H9 (cell line): ENCODE results near the gene INSYN1. TPM values are rescaled to one million over a fixed set of nuclear protein-coding genes. Genes with fewer than 3 reads are reported as not detected.

Experiments
- DNase-seq: peaks from one replicate; pipeline ENCODE4 v3.0.0-alpha.2; 2017
- H2AFZ ChIP-seq: one replicate; pipeline ENCODE4 v1.6.1; 2013; ENCODE audit warnings: mild to moderate bottlenecking, low read length, control low read depth, moderate library complexity
- H2AK5ac ChIP-seq: 2 replicates; pipeline ENCODE4 v1.6.1; 2013; ENCODE audit warnings: low read length, control low read depth, mixed read lengths; ENCODE audit not compliant: insufficient read length
- H2BK120ac ChIP-seq: one replicate; pipeline ENCODE4 v1.6.1; 2013; ENCODE audit warnings: low read depth, mild to moderate bottlenecking, low read length, control low read depth, inconsistent platforms; ENCODE audit not compliant: poor library complexity, severe bottlenecking
- H2BK12ac ChIP-seq: 2 replicates; pipeline ENCODE4 v1.6.1; 2013; ENCODE audit warnings: low read length, control low read depth, mixed read lengths, low read depth; ENCODE audit not compliant: insufficient read length
- H2BK15ac ChIP-seq: 2 replicates; pipeline ENCODE4 v1.6.1; 2013; ENCODE audit warnings: low read depth, low read length, control low read depth
- H2BK20ac ChIP-seq: one replicate; pipeline ENCODE4 v1.6.1; 2013; ENCODE audit warnings: low read depth, mild to moderate bottlenecking, low read length, control low read depth, inconsistent platforms; ENCODE audit not compliant: poor library complexity, severe bottlenecking
- H2BK5ac ChIP-seq: 2 replicates; pipeline ENCODE4 v1.6.1; 2013; ENCODE audit warnings: low read length, control low read depth, mixed read lengths; ENCODE audit not compliant: insufficient read length
- H3K14ac ChIP-seq: 2 replicates; pipeline ENCODE4 v1.6.1; 2013; ENCODE audit warnings: low read length, control low read depth; ENCODE audit not compliant: insufficient read depth
- H3K18ac ChIP-seq: 2 replicates; pipeline ENCODE4 v1.6.1; 2013; ENCODE audit warnings: low read depth, mild to moderate bottlenecking, mixed read lengths, low read length, control low read depth; ENCODE audit not compliant: insufficient read length
- H3K23ac ChIP-seq: 2 replicates; pipeline ENCODE4 v1.6.1; 2013; ENCODE audit warnings: low read length, control low read depth, mixed read lengths, low read depth; ENCODE audit not compliant: insufficient read length
- H3K23me2 ChIP-seq: 2 replicates; pipeline ENCODE4 v1.6.1; 2013; ENCODE audit warnings: low read depth, mild to moderate bottlenecking, mixed read lengths, low read length, control low read depth; ENCODE audit not compliant: insufficient read length, poor library complexity, severe bottlenecking
- H3K27ac ChIP-seq: 2 replicates; pipeline ENCODE4 v1.5.1; 2013; ENCODE audit warnings: low read length, control low read depth, mixed read lengths, low read depth; ENCODE audit not compliant: insufficient read length
- H3K27me3 ChIP-seq: 2 replicates; pipeline ENCODE4 v1.6.1; 2013; ENCODE audit warnings: low read length, control low read depth, inconsistent platforms; ENCODE audit not compliant: insufficient read depth
- H3K4ac ChIP-seq: 2 replicates; pipeline ENCODE4 v1.6.1; 2013; ENCODE audit warnings: low read depth, mild to moderate bottlenecking, control low read depth, inconsistent platforms, low read length, moderate library complexity
- H3K4me1 ChIP-seq: 2 replicates; pipeline ENCODE4 v1.6.1; 2013; ENCODE audit warnings: low read length, control low read depth, inconsistent platforms; ENCODE audit not compliant: insufficient read depth
- H3K4me2 ChIP-seq: 2 replicates; pipeline ENCODE4 v1.6.1; 2013; ENCODE audit warnings: low read length, control low read depth, mixed read lengths; ENCODE audit not compliant: insufficient read length, insufficient read depth
- H3K56ac ChIP-seq: 2 replicates; pipeline ENCODE4 v1.6.1; 2013; ENCODE audit warnings: low read depth, mild to moderate bottlenecking, mixed read lengths, low read length, control low read depth; ENCODE audit not compliant: insufficient read length
- H3K79me1 ChIP-seq: 2 replicates; pipeline ENCODE4 v1.6.1; 2013; ENCODE audit warnings: low read depth, mild to moderate bottlenecking, moderate library complexity, low read length, control low read depth, inconsistent platforms; ENCODE audit not compliant: insufficient read depth, poor library complexity, severe bottlenecking
- H3K79me2 ChIP-seq: 2 replicates; pipeline ENCODE4 v1.6.1; 2013; ENCODE audit warnings: low read length, control low read depth, inconsistent platforms; ENCODE audit not compliant: insufficient read depth
- H3K9ac ChIP-seq: 2 replicates; pipeline ENCODE4 v1.6.1; 2013; ENCODE audit warnings: low read length, control low read depth, mixed read lengths; ENCODE audit not compliant: insufficient read length; ENCODE audit errors: extremely low read depth
- H3K9me3 ChIP-seq: one replicate; pipeline ENCODE4 v1.6.1; 2013; ENCODE audit warnings: low read depth, low read length, inconsistent platforms; ENCODE audit not compliant: control insufficient read depth
- H3T11ph ChIP-seq: one replicate; pipeline ENCODE4 v1.6.1; 2013; ENCODE audit warnings: mild to moderate bottlenecking, low read length, control low read depth, inconsistent platforms
- H4K20me1 ChIP-seq: one replicate; pipeline ENCODE4 v1.6.1; 2013; ENCODE audit not compliant: control insufficient read depth, insufficient read length, insufficient read depth
- H4K5ac ChIP-seq: 2 replicates; pipeline ENCODE4 v1.6.1; 2013; ENCODE audit warnings: low read depth, mild to moderate bottlenecking, mixed read lengths, low read length, control low read depth; ENCODE audit not compliant: insufficient read length
- H4K8ac ChIP-seq: replicated peaks from 2 replicates; pipeline ENCODE4 v1.6.1; 2013; ENCODE audit warnings: low read length, control low read depth, mixed read lengths, low read depth; ENCODE audit not compliant: insufficient read length
- H4K91ac ChIP-seq: 2 replicates; pipeline ENCODE4 v1.6.1; 2013; ENCODE audit warnings: low read depth, mild to moderate bottlenecking, moderate library complexity, mixed read lengths, low read length, control low read depth; ENCODE audit not compliant: insufficient read length
- H3K27ac Mint-ChIP-seq, 3 experiments: 2 replicates in 2 of 3; 3 replicates in 1 of 3; pipeline ENCODE4 v1.8.0; 2020 to 2021; ENCODE audit warnings: mixed read lengths in 3 of 3, mild to moderate bottlenecking in 1 of 3, moderate library complexity in 1 of 3
- H3K27me3 Mint-ChIP-seq: 2 replicates; pipeline ENCODE4 v1.8.0; 2021; ENCODE audit warnings: low read depth, mild to moderate bottlenecking, moderate library complexity, mixed read lengths
- H3K36me3 Mint-ChIP-seq, 3 experiments: 2 replicates in 2 of 3; 3 replicates in 1 of 3; pipeline ENCODE4 v1.8.0; 2020 to 2021; ENCODE audit warnings: low read depth in 3 of 3, mixed read lengths in 3 of 3; ENCODE audit not compliant: insufficient read depth in 1 of 3
- H3K4me1 Mint-ChIP-seq, 2 experiments: 2 replicates each; pipeline ENCODE4 v1.8.0; 2020; ENCODE audit warnings: mixed read lengths in 2 of 2
- H3K4me3 Mint-ChIP-seq, 2 experiments: 2 replicates in 1 of 2; 3 replicates in 1 of 2; pipeline ENCODE4 v1.8.0; 2020 to 2021; ENCODE audit warnings: mild to moderate bottlenecking in 2 of 2, mixed read lengths in 2 of 2, moderate library complexity in 1 of 2
- H3K9me3 Mint-ChIP-seq, 2 experiments: 2 replicates in 1 of 2; 3 replicates in 1 of 2; pipeline ENCODE4 v1.8.0; 2020; ENCODE audit warnings: mild to moderate bottlenecking in 2 of 2, mixed read lengths in 2 of 2, moderate library complexity in 1 of 2
- CTCF ChIP-seq: fragments of 200-600 bp; sonication (generic); conservative IDR thresholded peaks from 3 replicates; pipeline ENCODE4 v1.8.0; 2021; ENCODE audit warnings: antibody characterized with exemption, mild to moderate bottlenecking
- WGBS: extraction: QIAGEN DNeasy Blood & Tissue Kit; methylation state at CpG from one replicate; pipeline ENCODE4 v1.1.7; 2013; ENCODE audit warnings: missing lambda C conversion rate, low lambda C conversion rate, mixed read lengths; ENCODE audit not compliant: insufficient read length; ENCODE audit errors: extremely low coverage; 5-methylcytosine and 5-hydroxymethylcytosine counted together
- total RNA-seq: library from RNA; stranded (reverse); gene quantifications from 2 replicates; pipeline ENCODE4 v1.2.1, GENCODE V29; 2021

The INSYN1 gene
- total RNA-seq, 1 experiment from 2014 or later, result 1.9 TPM

GRCh38 chr15:73737535-73737934, 15.6 kb downstream of the INSYN1 start:
- Histone ChIP-seq H2BK15ac (no peak overlapping the region), H2AK5ac (no peak overlapping the region), H3K79me1 (no peaks in the 10 kb centered on the region), H4K20me1 (no peaks in the 10 kb centered on the region), H4K91ac (no peak overlapping the region), H3K27ac (no peak overlapping the region), H3K4ac (no peak overlapping the region), H2BK20ac (no peak overlapping the region), H3K9me3 (no peaks in the 10 kb centered on the region), H2BK5ac (no peak overlapping the region), H2BK120ac (no peak overlapping the region), H3T11ph (no peak overlapping the region), H3K79me2 (no peaks in the 10 kb centered on the region), H3K27me3 (no peaks in the 10 kb centered on the region), H3K23ac (no peak overlapping the region), H2BK12ac (no peak overlapping the region), H3K4me1 (no peaks in the 10 kb centered on the region), H3K56ac (no peak overlapping the region), H4K5ac (no peak overlapping the region), H3K4me2 (no peak overlapping the region), H4K8ac (no peak overlapping the region), H3K9ac (no peak overlapping the region), H3K18ac (no peak overlapping the region), H3K23me2 (no peaks in the 10 kb centered on the region), H2AFZ (no peak overlapping the region), H3K14ac (no peak overlapping the region)
- TF ChIP-seq CTCF, result no peak
- WGBS, result no CpG with 5 or more reads among the region's 7 CpGs
- no peaks in the 10 kb centered on the region for H3K36me3 Mint-ChIP-seq
- H3K27ac Mint-ChIP-seq, result peak overlapping the region in 1 of 3 experiments; percentile 59; a peak in 1 of 7 replicates
- H3K9me3 Mint-ChIP-seq, result no peaks in the 10 kb centered on the region
- H3K4me1 Mint-ChIP-seq, result peaks cover 0 to 7% of the 10 kb centered on the region in 2 experiments; a peak in 1 of 4 replicates
- no peak for DNase-seq
- no peak overlapping the region for H3K4me3 Mint-ChIP-seq
- H3K27me3 Mint-ChIP-seq, result peaks cover 2% of the 10 kb centered on the region
